GM19025 (cell line): Measurements from ENCODE around the gene NVL.
"Not testable (repeated sequence)": the region's sequence is repeated elsewhere in the genome, so short reads cannot be mapped to it uniquely, and the experiment has no call there.

Experiments
- ATAC-seq: cut with Tn5 transposase; IDR thresholded peaks from one replicate; pipeline ENCODE4 v1.9.1; 2021; ENCODE audit warnings: mild to moderate bottlenecking, low read depth, moderate library complexity; ENCODE audit not compliant: unreplicated experiment

The NVL gene

DNA sequence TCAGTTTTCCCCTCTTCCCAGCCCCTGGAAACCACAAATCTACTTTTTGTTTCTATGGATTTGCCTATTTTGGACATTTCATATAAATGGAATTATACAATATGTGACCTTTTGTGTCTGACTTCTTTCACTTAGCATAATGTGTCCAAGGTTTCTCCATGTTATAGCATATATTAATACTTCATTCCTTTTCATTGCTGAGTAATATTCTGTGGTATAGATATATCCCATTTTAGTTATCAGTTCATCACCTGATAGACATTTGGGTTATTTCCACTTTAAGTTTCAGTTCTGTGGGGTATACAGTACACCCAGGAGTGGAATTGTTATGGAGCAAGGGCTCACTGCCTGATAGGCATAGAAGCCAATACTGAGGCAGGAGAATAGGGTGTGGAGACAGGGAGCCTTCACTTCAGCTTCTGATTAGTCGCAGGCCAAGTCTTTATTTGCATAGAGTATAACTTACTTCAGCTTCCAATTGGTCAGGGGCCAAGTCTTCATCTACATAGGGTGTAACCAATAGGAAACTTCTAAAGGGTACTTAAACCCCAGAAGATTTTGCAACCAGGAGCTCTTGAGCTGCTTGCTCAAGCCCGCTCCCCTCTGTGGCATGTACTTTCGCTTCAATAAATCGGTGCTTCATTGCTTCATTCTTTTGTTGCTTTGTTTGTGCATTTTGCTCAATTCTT is 8.3 kb upstream of the NVL start:
- ATAC-seq = no peak

DNA sequence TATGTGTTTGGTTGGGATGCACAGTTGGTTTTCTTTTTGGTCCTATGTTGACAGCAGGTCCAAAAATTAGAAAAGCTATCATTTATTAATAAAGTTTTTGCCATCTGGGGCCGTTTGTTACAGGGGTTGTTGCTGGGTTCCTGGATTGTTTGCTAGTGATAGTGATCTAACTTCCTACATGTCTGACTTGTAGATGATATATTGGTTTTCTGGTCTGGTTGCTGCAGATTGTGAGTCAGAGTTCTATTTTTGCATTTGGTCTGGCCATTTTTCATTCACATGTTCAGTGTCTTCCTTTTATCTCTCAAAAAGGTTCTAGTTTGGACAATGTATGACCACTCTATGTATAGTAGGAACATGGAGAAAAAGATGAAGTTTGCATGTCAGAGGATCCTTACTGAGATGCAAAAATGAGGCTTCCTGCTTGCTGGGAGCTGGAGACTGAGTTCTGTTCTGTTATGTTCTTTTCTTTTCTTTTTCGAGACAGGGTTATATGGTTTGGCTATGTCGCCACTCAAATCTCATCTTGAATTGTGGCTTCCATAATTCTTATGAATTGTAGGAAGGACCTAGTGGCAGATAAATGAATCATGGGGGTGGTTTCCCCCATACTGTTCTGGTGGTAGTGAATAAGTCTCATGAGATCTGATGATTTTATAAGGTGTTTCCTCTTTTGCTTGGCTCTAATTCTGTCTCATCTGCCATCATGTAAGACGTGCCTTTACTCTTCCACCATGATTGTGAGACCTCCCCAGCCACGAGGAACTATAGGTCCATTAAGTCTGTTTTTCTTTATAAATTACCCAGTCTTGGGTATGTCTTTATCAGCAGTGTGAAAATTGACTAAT is 4.2 kb upstream of the NVL start:
- ATAC-seq = no peak

DNA sequence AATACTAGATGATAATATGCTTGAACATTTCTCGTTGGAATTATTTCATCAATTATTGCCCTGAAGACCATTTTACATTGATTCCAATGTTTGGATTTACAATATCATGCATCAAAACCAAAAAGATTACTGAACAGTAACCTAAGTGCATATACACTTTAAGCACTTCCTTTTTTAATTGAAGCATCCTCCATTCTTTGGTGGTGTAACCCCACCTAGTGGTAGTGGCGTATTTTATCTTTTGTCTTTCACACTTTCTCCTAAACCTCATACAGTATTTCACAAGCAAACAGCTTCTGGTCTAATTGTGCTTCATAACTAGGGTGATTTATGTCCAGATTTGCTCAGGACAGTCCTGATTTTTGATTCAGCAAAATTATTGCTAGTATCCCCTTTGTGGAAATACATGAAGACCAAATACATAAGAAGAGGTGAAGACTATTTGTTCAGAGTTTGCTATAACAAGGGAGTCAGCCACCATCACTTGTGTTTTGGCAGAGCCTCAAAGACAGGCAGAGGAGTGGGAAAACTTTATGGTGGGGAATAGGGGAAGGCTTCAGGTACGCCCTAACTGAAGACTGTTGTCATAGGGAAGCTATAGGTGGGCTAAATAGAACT is 3.4 kb upstream of the NVL start:
- ATAC-seq = peak; percentile 33

DNA sequence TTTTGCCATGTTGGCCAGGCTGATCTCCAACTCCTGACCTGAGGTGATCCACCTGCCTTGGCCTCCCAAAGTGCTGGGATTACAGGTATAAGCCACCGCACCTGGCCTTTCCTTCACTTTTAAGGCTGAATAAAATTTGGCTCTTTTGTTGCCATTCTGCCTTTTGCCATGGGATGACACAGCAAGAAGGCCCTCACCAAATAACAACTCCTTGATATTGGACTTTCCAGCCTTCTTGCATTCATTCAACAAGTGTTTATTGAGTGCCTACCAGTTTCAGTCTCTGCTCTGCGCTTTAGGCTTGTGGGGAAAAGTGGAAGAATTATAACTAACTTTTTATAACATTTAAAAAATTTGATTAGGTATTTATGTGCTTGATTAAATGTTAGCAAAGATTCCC is 1.9 kb upstream of the NVL start:
- ATAC-seq = no peak

DNA sequence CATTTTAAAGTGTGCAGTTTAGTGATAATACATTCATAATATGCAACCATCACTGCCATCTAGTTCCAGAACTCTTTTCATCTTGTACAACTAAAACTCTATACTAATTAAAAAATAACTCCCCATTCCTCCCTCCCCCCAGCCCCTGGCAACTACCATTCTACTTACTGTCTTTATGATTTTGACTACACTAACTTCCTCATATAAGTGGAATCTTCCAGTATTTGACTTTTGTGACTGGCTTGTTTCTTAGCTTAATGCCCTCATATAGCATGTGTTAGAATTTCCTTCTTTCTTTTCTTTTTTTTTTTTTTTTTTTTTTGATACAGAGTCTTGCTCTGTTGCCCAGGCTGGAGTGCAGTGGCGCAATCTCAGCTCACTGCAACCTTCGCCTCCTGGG is 1.4 kb upstream of the NVL start:
- no peak for ATAC-seq

DNA sequence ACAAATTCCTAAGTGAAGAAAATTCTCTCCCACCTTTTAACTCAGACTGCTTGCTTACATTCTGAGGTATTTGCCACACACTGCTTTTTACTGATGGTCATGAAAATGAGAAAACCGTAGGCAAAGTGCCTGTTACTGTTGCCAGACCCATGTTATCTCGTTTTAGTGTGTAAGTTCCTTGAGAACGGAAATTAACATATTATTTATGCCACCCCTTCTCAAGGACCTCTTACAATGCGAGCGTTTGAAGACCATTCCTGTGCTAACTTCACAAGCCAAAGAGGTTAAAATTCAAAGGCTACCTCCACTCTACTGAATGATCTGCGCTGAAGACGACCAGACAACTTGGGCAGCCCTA is 509 bp downstream of the NVL start:
- ATAC-seq = no peak

DNA sequence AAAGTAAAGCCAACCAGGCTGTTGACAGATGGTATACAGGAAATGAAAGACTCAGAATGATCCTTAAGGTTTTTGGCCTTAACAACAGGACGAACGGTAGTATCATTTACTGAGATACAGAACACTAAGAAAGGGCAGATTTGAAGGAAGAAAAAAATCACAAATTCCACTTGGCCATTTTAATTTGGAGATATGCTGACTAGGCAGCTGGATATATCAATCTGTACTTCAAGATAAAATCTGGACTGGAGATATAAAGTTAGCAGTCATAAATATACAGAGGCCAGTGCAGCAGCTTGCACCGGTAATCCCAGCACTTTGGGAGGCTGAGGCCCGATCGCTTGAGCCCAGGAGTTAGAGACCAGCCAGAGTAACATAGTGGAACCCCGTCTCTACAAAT is 1.3 kb downstream of the NVL start:
- no peak for ATAC-seq

DNA sequence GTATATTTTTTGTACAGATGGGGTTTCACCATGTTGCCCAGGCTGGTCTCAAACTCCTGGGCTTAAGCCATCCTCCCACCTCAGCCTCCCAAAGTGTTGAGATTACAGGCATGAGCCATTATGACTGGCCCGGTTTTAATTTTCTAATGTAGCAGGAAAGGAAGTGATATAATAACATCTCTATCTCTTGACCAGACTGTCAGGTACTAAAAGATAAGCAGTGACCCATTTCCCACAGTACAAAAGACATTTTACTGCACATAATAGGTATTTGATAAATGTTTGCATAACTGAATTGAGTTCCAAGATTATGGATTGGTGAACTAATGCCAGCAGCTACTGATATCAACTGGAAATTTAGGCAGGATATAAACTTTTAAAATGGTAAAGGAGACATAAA is 4.0 kb downstream of the NVL start:
- ATAC-seq = no peak

DNA sequence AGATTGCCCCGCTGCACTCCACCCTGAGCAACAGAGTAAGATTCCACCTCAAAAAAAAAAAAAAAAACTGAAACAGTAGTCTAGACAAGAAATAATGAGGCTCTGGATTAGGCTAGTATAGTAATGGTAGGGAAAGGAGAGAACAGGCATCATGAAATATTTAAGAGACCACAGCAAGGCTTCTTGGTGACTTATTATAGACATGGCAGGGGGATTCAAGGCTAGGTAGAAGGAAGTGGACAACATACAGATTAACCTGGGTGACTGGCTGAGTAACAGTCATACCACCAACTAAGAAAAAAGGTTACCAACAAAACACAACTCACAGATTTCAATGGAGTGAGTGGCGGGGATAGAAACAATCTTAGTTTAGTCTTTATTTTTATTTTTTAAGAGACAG is 8.3 kb downstream of the NVL start:
- ATAC-seq = no peak

DNA sequence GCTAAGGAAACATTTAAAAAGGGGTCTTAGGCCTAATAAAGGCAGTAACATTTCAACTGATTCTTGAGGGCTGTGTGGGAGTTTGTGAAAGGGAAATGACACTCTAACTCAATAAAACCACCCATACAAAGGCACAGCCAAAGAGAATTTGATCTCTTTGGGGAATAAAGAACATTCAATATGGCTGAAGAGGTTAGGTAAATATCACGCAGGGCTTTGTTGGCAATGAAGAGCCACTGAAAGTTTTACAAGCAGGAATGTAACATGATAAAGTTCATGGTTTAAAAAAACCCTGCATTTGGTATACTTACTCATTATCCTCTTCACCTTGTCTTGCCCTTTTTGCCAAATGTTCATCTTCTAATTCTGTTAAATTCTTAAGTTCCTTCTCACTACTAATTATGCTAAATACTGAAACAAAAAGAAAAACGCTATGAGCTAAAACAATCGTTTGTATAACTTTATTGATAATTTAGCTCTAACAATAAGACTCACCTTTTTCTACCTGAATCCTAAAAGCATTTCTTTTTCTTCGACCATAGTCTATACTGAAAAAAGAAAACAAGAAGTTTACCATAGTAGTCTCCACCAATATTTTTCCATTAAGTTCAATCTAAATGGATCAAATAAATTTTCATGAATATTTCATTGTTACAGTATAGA is 12.5 kb downstream of the NVL start:
- ATAC-seq = no peak

DNA sequence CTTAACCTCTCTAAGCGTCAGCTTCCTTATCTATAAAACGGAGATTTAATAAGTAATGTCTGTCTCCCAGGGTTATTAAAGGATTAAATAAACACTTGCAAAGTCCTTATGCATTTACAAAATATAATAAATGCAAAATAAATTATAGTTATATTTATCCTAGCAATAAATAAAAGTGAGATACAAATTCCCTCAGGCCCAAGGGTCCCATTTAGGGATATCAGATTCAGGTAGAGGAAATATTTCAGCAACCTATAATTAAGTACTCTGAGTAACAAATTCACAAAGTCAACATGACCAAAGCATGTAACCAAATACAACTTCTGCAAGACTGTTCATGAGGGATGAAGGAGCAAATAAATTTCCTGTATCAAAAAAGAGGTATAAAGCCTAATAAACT is 17.9 kb downstream of the NVL start:
- ATAC-seq = no peak

DNA sequence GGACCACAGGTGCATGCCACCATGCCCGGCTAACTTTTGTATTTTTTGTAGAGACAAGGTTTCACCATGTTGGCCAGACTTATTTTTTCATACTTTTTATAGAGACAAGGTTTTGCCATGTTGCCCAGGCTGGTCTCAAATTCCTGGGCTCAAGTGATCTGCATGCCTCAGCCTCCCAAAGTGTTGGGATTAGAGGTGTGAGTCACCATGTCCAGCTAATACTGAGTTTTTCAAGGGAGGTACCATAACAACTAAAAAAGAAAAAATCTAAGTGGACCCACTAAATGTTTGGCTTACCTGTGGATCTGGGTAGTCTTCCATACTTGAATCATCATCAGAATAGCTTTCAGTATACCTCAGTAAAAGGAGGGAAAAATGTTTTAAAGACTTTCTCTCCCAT is 18.5 kb downstream of the NVL start:
- ATAC-seq = not testable (repeated sequence)

DNA sequence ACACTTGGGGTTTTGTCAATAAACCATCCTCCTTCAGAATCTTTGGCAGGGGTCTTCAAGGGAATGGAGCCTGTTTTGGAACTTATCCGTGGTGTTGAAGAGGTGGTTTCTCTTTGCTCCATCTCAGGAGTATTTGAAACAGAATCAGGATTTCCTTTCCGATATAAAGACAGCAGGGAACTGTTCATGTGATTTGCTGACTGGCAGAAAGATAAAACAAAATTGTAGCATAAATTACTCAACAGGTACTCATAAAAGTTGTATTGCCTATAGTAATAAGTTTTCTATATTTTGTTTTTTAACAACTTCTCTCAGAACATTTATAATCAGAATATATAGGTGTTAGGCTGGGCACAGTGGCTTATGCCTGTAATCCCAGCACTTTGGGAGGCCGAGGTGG is 21.9 kb downstream of the NVL start:
- ATAC-seq = no peak

DNA sequence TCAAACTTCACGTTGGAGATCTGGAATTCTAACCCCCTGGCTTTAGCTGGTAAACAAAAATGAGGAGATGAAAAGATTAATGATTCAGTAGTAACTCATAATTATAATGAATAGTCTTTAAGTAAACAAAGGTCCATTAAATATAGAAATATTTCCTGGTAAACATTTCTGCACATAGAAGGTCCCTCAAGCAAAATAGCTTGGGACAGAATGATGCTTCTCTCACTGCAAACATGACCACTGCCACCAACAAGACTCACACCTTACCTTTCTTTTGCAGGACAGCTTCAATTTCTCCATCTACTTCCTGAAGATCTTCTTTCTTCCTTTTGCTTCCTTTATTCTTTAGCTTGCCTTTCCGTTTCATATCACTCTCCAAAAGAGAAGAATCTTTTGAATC is 25.2 kb downstream of the NVL start:
- ATAC-seq = no peak

DNA sequence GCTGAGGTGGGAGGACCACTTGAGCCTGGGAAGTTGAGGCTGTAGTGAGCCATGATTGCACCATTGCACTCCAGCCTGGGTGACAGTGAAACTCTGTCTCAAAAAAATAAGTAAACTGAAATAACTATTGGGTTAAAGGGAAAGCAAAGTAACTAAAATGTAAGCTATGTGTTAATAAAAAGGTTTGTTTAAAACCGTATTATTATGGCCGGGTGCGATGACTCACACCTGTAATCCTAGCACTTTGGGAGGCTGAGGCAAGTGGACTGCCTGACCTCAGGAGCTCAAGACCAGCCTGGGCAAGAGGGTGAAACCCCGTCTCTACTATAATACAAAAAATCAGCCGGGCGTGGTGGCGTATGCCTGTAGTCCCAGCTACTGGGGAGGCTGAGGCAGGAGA is 27.0 kb downstream of the NVL start:
- no peak for ATAC-seq

DNA sequence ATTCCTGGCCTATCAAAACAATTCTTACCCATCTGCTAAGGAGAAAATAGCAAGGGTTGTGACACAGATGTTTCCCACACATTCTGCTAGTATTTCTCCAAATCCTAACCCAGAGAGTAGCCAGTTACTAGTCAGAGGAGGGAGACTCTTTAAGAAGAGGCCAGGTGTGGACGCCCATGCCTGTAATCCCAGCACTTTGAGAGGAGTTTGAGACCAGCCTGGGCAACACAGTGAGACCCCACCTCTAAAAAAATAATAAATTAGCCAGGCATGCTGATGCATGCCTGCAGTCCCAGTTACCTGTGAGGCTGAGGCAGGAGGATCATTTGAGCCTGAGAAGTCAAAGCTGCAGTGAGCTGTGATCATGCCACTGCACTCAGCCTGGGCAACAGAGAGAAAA is 28.6 kb downstream of the NVL start:
- no peak for ATAC-seq

DNA sequence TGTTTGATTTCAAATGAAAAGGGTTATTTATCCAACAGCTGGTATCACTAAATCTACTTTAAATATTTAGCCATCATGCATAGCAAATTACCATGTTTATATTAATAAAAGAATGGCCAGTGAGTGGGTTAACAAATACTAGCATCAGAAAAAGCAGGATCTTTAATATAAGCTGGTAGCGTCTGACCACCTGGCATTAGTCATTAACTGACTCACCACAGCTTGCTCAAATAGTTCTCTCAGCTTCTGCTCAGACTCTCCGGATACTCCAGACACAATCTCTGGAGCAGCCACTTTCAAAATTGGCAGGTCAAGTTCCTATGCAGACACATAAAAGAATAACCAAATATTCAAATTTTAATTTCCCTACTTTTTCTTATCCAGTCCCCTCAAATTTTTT is 29.6 kb downstream of the NVL start:
- ATAC-seq = no peak

DNA sequence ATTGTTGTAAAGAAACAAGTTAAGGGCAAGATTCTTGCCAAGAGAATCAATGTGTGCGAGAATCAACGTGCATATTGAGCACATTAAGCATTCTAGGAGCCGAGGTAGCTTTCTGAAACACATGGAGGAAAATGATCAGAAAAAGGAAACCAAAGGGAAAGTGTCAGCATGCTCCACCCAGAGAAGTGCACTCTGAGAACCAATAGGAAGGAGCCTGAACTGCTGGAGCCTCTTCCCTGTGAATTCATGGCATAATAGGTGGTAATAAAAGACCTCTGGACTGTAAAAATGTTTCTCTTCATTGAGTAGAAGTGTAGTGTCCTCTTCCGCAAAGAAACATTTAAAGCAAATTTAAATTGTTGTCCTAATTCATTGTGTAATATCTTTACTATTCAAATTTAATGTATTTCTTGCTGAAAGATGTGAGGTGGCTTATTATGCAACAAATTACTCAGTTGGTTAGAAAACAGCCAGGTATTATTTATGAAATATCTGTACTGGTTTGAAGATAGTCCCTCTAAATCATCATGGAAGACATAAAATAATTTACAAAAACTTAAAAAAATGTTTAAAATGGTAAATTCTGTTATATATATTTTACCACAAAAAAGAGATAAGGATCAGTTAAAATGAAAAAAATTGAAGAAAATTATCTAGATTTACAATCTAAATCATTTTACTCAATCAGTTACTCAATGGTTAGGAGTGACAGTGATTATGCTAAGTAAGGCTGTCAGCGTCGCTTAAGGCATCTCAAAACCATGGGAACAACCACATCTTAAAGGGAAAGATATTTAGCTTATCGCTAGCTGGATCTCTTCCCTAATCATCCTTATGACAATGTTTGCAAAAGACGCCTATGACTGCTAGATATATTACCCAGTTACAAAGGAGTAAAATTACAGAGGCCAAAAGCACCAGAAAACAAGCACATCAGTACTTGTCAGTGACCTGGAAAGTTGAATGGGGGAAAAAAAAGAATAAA is 31.3 kb downstream of the NVL start:
- no peak for ATAC-seq

DNA sequence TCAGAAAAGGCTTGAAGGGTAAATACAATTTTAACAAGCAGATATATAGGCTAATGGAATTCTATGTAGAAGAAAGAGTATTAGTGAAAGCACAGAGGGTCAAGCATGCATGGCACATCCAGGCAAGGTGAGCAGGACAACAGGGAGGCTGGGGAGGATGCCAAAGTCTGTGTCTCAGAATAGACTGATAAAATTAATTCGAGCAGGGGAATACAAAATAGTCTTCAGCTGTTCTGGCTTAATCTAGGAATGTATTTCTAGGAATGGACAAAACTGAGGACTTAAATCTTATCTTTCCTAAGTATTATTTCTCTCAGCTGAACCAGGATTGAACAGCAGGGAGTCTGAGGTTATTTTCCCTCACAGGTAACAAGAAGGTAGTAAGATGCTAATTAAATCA is 35.2 kb downstream of the NVL start:
- ATAC-seq = no peak

DNA sequence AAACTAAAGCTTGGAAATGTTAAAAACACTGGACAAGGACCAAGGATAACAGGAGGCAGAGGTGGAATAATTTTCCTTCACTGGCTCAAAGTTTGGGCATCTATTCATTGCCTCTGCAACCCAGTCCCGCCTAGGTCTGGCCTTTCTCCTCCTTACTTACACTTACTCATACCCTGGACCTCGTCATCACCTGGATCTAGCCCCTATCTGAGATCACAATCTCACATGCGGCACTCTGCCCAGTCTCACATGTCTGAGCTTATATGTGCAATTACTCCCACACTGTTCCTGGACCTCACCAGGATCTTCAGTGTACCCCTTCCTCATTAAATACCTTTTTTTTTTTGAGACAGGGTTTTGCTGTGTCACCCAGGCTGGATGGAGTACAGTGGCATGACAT is 37.6 kb downstream of the NVL start:
- no peak for ATAC-seq
